Hepatocyte (in vitro differentiated cells): Measurements from ENCODE around the gene MAP7D3.

Experiments used
- CTCF ChIP-seq: fragments of 200-600 bp; sonication (generic); IDR thresholded peaks from 2 replicates; pipeline ENCODE4 v1.5.1; 2016; ENCODE audit warnings: antibody characterized with exemption, mild to moderate bottlenecking; ENCODE audit not compliant: poor library complexity
- EZH2 ChIP-seq: fragments of 200-600 bp; sonication (generic); IDR thresholded peaks from 2 replicates; pipeline ENCODE4 v1.6.1; 2016; ENCODE audit warnings: antibody characterized with exemption, mild to moderate bottlenecking, borderline replicate concordance
- EZH2phosphoT487 ChIP-seq: fragments of 200-600 bp; sonication (generic); IDR thresholded peaks from one replicate; pipeline ENCODE4 v1.6.1; 2018; ENCODE audit warnings: antibody characterized with exemption, mild to moderate bottlenecking, low read depth, moderate library complexity; ENCODE audit not compliant: unreplicated experiment, severe bottlenecking

GRCh38 chrX:136272325-136272724 is 21.1 kb upstream of the MAP7D3 start:
- no peak for TF ChIP-seq CTCF
- TF ChIP-seq EZH2 = no peak
- TF ChIP-seq EZH2phosphoT487 = no peak
